Uterus (tissue), 4 donors: Measurements from ENCODE around the gene MALT1. TPM values are rescaled to one million over a fixed set of nuclear protein-coding genes. Genes with fewer than 3 reads are reported as not detected.

Experiments
- DNase-seq, 2 donors: peaks; one replicate each; pipeline ENCODE4 v3.0.0-alpha.2; 2019 to 2020
- H3K27ac ChIP-seq, 2 donors: fragments of 200-600 bp; sonication (generic); 1 replicate in 1 of 2; 2 replicates in 1 of 2; pipeline ENCODE4 v1.5.1; 2016 to 2018
- H3K27me3 ChIP-seq, 2 donors: fragments of 200-600 bp; sonication (generic); one replicate each; pipeline ENCODE4 v1.5.1; 2018 to 2019; ENCODE audit warnings: control low read depth in 1 of 2
- H3K36me3 ChIP-seq, 2 donors: fragments of 200-600 bp; sonication (generic); one replicate each; pipeline ENCODE4 v1.5.1; 2019; ENCODE audit warnings: control low read depth in 1 of 2
- H3K4me1 ChIP-seq, 2 donors: fragments of 200-600 bp; sonication (generic); one replicate each; pipeline ENCODE4 v1.5.1; 2018 to 2019; ENCODE audit warnings: control low read depth in 1 of 2
- H3K4me3 ChIP-seq, 2 donors: fragments of 200-600 bp; sonication (generic); 1 replicate in 1 of 2; 2 replicates in 1 of 2; pipeline ENCODE4 v1.5.1; 2018 to 2019; ENCODE audit warnings: mild to moderate bottlenecking in 1 of 2
- H3K9me3 ChIP-seq, 2 donors: fragments of 200-600 bp; sonication (generic); one replicate each; pipeline ENCODE4 v1.5.1; 2019; ENCODE audit warnings: control low read depth in 1 of 2
- CTCF ChIP-seq, 4 experiments: fragments of 200-600 bp in 2 of 4; fragments of 450-650 bp in 2 of 4; sonication (generic) in 2 of 4; IDR thresholded peaks; one replicate each; pipeline ENCODE4 v1.5.1; 2016 to 2019; ENCODE audit warnings: antibody characterized with exemption in 4 of 4, mild to moderate bottlenecking in 2 of 4, moderate library complexity in 1 of 4
- POLR2A ChIP-seq, 2 donors: fragments of 450-650 bp; IDR thresholded peaks; one replicate each; pipeline ENCODE4 v1.6.1; 2016; ENCODE audit warnings: antibody characterized with exemption in 2 of 2, mild to moderate bottlenecking in 1 of 2, moderate library complexity in 1 of 2
- intact Hi-C: fragments of 100-400 bp; cut with DNase I; formaldehyde crosslinking; loops from one replicate; pipeline ENCODE4 v1.15.1; 2023; ENCODE audit warnings: low total_unique reads
- total RNA-seq, 4 donors: library from RNA; depleted of rRNA in 3 of 4; stranded (reverse); fragments of >200 nt in 3 of 4; gene quantifications; one replicate each; pipeline versions ENCODE4 v1.1.0 to v1.2.4, GENCODE V29; 2014 to 2023
- donor health status: DM: yes; HTN: yes; CAD: no.

The MALT1 gene
- total RNA-seq, 4 donors from 2014 or later: 22.1 to 51.4 (median 30.5) TPM

DNA sequence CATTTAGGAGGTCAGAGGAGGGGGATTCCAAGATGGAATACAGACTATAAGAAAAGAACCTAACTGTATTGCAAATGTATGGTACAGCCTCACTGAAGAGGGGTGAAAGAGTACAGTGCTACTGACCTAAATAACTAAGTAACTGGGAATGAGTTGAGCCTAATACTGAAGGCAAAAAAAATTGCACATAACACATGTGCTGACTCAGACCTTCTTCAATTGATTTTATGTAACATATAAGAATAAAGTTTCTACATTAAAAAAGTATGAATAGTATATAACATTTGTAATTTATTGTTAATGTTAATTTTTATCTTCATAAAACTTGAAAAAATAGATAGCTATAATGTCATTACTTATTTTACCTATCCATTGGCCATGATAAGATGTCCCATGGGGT lies 41.7 kb downstream of the MALT1 start:
- no peaks in the 10 kb centered on the region for H3K9me3 ChIP-seq
- H3K4me3 ChIP-seq: no peak overlapping the region
- no peak overlapping the region for H3K27ac ChIP-seq
- peaks cover 0 to 2% of the 10 kb centered on the region in 2 donors for H3K36me3 ChIP-seq
- H3K4me1 ChIP-seq: no peaks in the 10 kb centered on the region
- no peak for TF ChIP-seq CTCF (IDR thresholded peaks at IDR 0.05)
- TF ChIP-seq POLR2A (IDR thresholded peaks at IDR 0.05): no peak
- intact Hi-C loops: no loop called here
- no peaks in the 10 kb centered on the region for H3K27me3 ChIP-seq
- no peak for DNase-seq

GRCh38 chr18:58714259-58714658 lies 43.0 kb downstream of the MALT1 start:
- TF ChIP-seq POLR2A (IDR thresholded peaks at IDR 0.05) (no peak), CTCF (IDR thresholded peaks at IDR 0.05) (no peak)
- no peak for DNase-seq
- intact Hi-C loops: no loop called here
- H3K9me3 ChIP-seq: no peaks in the 10 kb centered on the region
- no peaks in the 10 kb centered on the region for H3K4me1 ChIP-seq
- H3K36me3 ChIP-seq: peaks cover 0 to 2% of the 10 kb centered on the region in 2 donors
- H3K27me3 ChIP-seq: no peaks in the 10 kb centered on the region
- no peak overlapping the region for H3K27ac ChIP-seq
- no peak overlapping the region for H3K4me3 ChIP-seq

DNA sequence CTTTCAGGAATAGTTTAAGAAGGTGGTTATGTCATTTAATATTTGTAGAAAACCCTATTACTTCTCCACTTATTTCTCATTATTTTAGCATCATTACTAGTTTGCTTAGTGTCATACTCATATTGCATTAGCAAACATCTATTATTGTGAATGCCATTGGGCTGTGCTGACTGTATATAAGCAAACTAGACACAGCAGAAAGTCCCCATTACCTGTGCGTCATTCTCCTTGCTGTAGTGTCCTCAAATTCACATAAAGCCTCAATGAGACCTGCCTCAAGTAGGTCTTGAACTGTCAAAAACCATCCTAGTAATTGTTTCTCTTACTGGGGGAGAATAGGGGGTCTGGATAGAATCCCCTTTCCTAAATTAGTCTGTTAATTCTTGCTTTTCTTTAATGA lies 43.6 kb downstream of the MALT1 start:
- DNase-seq: no peak
- Histone ChIP-seq H3K36me3 (peaks cover 0 to 2% of the 10 kb centered on the region in 2 donors), H3K4me1 (no peaks in the 10 kb centered on the region), H3K27me3 (no peaks in the 10 kb centered on the region), H3K4me3 (no peak overlapping the region), H3K9me3 (no peaks in the 10 kb centered on the region), H3K27ac (no peak overlapping the region)
- intact Hi-C loops: no loop called here
- TF ChIP-seq CTCF (IDR thresholded peaks at IDR 0.05) (no peak), POLR2A (IDR thresholded peaks at IDR 0.05) (no peak)

GRCh38 chr18:58715540-58715939 lies 44.3 kb downstream of the MALT1 start:
- intact Hi-C loops: no loop called here
- Histone ChIP-seq H3K4me3 (no peak overlapping the region), H3K27ac (no peak overlapping the region), H3K4me1 (no peaks in the 10 kb centered on the region), H3K36me3 (no peaks in the 10 kb centered on the region), H3K27me3 (no peaks in the 10 kb centered on the region), H3K9me3 (no peaks in the 10 kb centered on the region)
- TF ChIP-seq CTCF (IDR thresholded peaks at IDR 0.05) (no peak), POLR2A (IDR thresholded peaks at IDR 0.05) (no peak)
- no peak for DNase-seq

GRCh38 chr18:58716060-58716756 lies 44.9 kb downstream of the MALT1 start:
- intact Hi-C loops: no loop called here
- H3K4me1 ChIP-seq: no peaks in the 10 kb centered on the region
- no peak for DNase-seq
- no peaks in the 10 kb centered on the region for H3K36me3 ChIP-seq
- TF ChIP-seq POLR2A (IDR thresholded peaks at IDR 0.05) (no peak), CTCF (IDR thresholded peaks at IDR 0.05) (no peak)
- no peaks in the 10 kb centered on the region for H3K9me3 ChIP-seq
- H3K27me3 ChIP-seq: no peaks in the 10 kb centered on the region
- H3K27ac ChIP-seq: no peak overlapping the region
- no peak overlapping the region for H3K4me3 ChIP-seq
